ENCODE data around the gene EBPL.

GRCh38 chr13:49678191-49678914 is 12.9 kb downstream of the EBPL start:
- TF ChIP-seq CTCF (IDR thresholded peaks at IDR 0.05), result no peak
- TF ChIP-seq EZH2 (IDR thresholded peaks at IDR 0.05), result no peak
- no peak for TF ChIP-seq EZH2phosphoT487 (IDR thresholded peaks at IDR 0.05)

Measured in neural progenitor cell (in vitro differentiated cells).